Muscle layer of duodenum (tissue), 2 donors: Measurements from ENCODE around the gene GNG7.
"Not testable (repeated sequence)": the region's sequence is repeated elsewhere in the genome, so short reads cannot be mapped to it uniquely, and the experiment has no call there.

Source experiments
- H3K27ac ChIP-seq: one replicate; pipeline ENCODE4 v1.7.0; 2013; ENCODE audit warnings: mild to moderate bottlenecking, low read length
- H3K27me3 ChIP-seq: one replicate; pipeline ENCODE4 v1.7.0; 2013; ENCODE audit warnings: low read depth, mild to moderate bottlenecking, control low read depth, low read length
- H3K36me3 ChIP-seq, 2 donors: one replicate each; pipeline ENCODE4 v1.7.0; 2013; ENCODE audit warnings: low read length in 2 of 2, control low read depth in 1 of 2, mild to moderate bottlenecking in 1 of 2; ENCODE audit not compliant: insufficient read depth in 2 of 2, control insufficient read depth in 1 of 2
- H3K4me1 ChIP-seq, 2 donors: one replicate each; pipeline ENCODE4 v1.7.0; 2013; ENCODE audit warnings: low read length in 2 of 2, mild to moderate bottlenecking in 2 of 2, control low read depth in 1 of 2, moderate library complexity in 1 of 2; ENCODE audit not compliant: insufficient read depth in 2 of 2, control insufficient read depth in 1 of 2
- H3K4me3 ChIP-seq, 2 donors: one replicate each; pipeline ENCODE4 v1.7.0; 2013; ENCODE audit warnings: low read length in 2 of 2, low read depth in 1 of 2, mild to moderate bottlenecking in 1 of 2
- H3K9me3 ChIP-seq, 2 donors: one replicate each; pipeline ENCODE4 v1.7.0; 2013; ENCODE audit warnings: low read length in 2 of 2, control low read depth in 1 of 2, mild to moderate bottlenecking in 1 of 2; ENCODE audit not compliant: control insufficient read depth in 1 of 2
- donor health status: healthy.

Gene GNG7

DNA sequence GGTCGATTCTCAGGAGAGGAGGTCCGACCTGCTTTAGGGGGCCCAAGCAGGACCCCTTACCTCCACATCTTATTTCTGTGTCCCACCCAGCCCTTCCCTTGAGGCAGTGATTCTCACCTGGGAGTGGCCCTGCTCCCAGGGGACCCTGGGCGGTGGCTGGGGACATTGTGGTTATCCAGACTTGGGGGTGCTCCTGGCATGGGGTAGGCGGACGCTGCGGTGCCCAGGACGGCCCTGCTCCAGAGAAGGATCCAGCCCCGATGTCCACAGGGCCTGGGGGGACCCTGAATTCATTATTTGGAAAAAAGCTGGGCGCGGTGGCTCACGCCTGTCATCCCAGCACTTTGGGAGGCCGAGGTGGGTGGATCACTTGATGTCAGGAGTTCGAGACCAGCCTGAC lies 142.1 kb downstream of the GNG7 start:
- Histone ChIP-seq H3K27ac (no peak overlapping the region), H3K4me1 (no peaks in the 10 kb centered on the region), H3K9me3 (no peaks in the 10 kb centered on the region), H3K27me3 (no peaks in the 10 kb centered on the region), H3K4me3 (no peak overlapping the region), H3K36me3 (no peaks in the 10 kb centered on the region)

DNA sequence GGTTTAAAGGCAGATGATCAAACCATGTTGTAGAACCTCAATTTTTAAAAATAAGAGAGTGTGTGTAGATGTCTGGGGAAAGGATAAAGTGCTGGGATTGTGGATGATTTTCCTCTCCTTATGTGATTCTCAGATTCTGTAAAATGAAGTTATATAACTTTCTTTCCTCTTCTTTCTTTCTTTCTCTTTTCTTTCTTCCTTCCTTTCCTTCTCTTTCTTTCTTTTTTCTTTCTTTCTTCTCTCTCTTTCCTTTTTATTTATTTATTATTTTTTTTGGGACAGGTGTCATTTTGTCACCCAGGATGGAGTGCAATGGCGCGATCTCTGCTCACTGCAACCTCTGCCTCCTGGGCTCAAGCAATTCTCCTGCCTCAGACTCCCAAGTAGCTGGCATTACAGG lies 144.0 kb downstream of the GNG7 start:
- Histone ChIP-seq H3K9me3 (no peaks in the 10 kb centered on the region), H3K36me3 (no peaks in the 10 kb centered on the region), H3K4me3 (no peak overlapping the region), H3K4me1 (no peaks in the 10 kb centered on the region), H3K27me3 (no peaks in the 10 kb centered on the region), H3K27ac (no peak overlapping the region)

DNA sequence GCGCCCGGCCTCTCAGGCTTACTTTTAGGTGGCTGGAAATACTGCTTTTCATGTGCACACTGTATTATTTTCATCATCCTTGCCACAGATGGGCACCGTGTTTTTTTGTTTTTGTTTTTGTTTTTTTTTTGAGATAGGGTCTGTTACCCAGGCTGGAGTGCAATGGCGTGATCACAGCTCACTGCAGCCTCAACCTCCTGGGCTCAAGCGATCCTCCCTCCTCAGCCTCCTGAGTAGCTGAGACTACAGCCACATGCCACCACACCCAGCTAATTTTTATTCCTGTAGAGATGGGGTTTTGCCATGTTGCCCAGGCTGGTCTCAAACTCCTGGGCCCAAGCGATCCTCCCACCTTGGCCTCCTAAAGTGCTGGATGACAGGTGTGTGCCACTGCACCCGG lies 144.4 kb downstream of the GNG7 start:
- not testable (repeated sequence) for H3K36me3 ChIP-seq, H3K4me1 ChIP-seq, H3K9me3 ChIP-seq, H3K27ac ChIP-seq, H3K4me3 ChIP-seq, H3K27me3 ChIP-seq

DNA sequence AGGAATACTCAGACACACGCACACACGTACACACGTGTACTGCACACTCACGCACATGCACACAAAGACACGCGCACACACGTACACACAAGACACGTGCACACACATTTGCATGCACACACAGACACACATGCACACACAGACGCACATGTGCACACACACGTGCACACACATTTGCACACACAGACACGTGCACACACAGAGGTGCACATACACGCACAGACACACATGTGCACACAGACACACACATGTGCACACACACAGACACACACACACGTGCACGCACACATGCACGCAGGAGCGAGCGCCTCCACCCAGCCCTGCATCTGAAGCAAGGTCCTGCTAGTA lies 145.4 kb downstream of the GNG7 start:
- Histone ChIP-seq H3K9me3 (no peaks in the 10 kb centered on the region), H3K4me1 (no peaks in the 10 kb centered on the region), H3K27me3 (no peaks in the 10 kb centered on the region), H3K27ac (no peak overlapping the region), H3K4me3 (no peak overlapping the region), H3K36me3 (no peaks in the 10 kb centered on the region)

- Histone ChIP-seq H3K36me3 (no peaks in the 10 kb centered on the region), H3K4me1 (no peaks in the 10 kb centered on the region), H3K4me3 (no peak overlapping the region), H3K27me3 (no peaks in the 10 kb centered on the region), H3K9me3 (no peaks in the 10 kb centered on the region), H3K27ac (no peak overlapping the region)
Measured at GRCh38 chr19:2556221-2557092, 146.0 kb downstream of the GNG7 start.

DNA sequence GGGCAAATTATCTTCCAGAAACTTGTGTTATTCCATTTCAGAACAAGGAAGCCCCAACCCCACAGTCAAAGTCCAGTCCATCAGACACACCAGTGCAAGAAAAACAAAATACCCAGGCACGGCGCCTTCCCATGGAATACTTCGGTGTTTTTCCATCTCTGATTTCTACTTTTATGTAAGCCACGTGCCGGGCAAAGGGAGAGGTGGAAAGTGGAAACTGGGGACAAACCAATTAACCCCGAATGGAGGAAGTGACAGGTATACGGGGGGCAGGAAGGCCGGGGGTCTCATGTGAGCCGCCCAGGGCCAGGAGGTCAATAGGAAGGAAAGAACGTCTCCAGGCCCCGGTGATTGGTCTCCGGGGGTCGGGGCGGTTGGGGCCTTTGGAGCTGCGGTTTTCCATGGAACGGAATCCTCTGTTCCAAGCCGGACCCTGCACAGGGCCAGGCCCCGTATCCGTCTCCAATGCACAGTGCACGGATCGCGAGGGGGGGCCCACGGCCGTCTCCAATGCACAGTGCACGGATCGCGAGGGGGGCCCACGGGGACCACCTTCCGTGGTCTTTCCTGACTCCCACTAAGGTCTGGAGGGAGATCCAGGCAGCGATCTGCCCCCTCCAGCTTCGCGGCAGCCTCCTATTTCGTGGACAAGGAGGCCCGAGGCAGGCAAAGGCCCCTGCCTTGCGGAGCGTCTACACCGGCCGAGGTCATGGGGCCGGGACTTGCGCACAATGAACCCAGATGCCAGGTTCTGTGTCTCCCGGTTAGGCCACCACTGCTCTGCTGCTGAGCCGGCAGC lies 146.9 kb downstream of the GNG7 start:
- Histone ChIP-seq H3K4me1 (no peaks in the 10 kb centered on the region), H3K9me3 (no peaks in the 10 kb centered on the region), H3K27ac (no peak overlapping the region), H3K27me3 (no peaks in the 10 kb centered on the region), H3K36me3 (no peaks in the 10 kb centered on the region), H3K4me3 (no peak overlapping the region)

- H3K4me1 ChIP-seq = no peaks in the 10 kb centered on the region
- H3K27me3 ChIP-seq = no peaks in the 10 kb centered on the region
- no peak overlapping the region for H3K4me3 ChIP-seq
- H3K36me3 ChIP-seq = no peaks in the 10 kb centered on the region
- H3K27ac ChIP-seq = no peak overlapping the region
- no peaks in the 10 kb centered on the region for H3K9me3 ChIP-seq
Measured at GRCh38 chr19:2554856-2555255, 147.6 kb downstream of the GNG7 start.

DNA sequence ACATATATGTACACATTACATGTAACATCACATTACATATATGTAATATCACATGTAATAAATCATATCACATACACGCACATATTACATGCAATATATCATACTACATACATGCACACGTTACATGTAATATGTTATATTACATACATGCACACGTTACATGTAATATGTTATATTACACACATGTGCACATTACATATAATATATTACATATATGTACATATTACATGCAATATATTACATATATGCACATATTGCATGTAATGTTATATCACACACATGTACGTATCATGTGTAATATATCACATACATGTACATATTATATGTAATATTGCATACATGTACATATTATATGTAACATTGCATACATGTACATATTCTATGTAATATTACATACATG lies 149.0 kb downstream of the GNG7 start:
- Histone ChIP-seq H3K4me1 (peaks cover 0 to 4% of the 10 kb centered on the region in 2 donors), H3K27me3 (no peaks in the 10 kb centered on the region), H3K27ac (no peak overlapping the region), H3K9me3 (no peaks in the 10 kb centered on the region), H3K36me3 (no peaks in the 10 kb centered on the region), H3K4me3 (no peak overlapping the region)

DNA sequence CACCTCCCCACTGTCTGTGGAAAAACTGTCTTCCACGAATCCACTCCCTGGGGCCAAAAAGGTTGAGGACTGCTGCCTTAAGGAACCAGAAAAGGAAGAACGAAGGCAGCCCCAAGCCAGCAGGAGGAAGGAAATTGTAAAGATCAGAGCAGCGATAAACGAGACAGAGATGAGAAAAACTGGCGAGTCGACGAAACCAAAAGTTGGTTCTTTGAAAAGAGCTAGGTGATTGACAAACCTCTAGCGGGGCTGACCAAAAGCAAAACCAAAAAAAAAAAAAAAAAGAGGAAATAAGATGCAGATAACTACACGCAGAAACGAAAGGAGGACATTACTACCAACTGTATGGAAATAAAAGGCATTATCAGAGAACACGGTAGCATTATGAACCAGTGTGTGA lies 149.6 kb downstream of the GNG7 start:
- H3K27ac ChIP-seq = peak overlapping the region; percentile 3
- H3K4me1 ChIP-seq = peaks cover 0 to 4% of the 10 kb centered on the region in 2 donors
- H3K4me3 ChIP-seq = no peak overlapping the region
- H3K9me3 ChIP-seq = no peaks in the 10 kb centered on the region
- H3K36me3 ChIP-seq = no peaks in the 10 kb centered on the region
- H3K27me3 ChIP-seq = no peaks in the 10 kb centered on the region

GRCh38 chr19:2551864-2552185 lies 150.7 kb downstream of the GNG7 start:
- Histone ChIP-seq H3K27me3 (no peaks in the 10 kb centered on the region), H3K4me1 (peaks cover 0 to 7% of the 10 kb centered on the region in 2 donors), H3K36me3 (no peaks in the 10 kb centered on the region), H3K4me3 (no peak overlapping the region), H3K27ac (no peak overlapping the region), H3K9me3 (no peaks in the 10 kb centered on the region)

- Histone ChIP-seq H3K36me3 (no peaks in the 10 kb centered on the region), H3K27ac (no peak overlapping the region), H3K4me1 (peaks cover 0 to 11% of the 10 kb centered on the region in 2 donors), H3K9me3 (no peaks in the 10 kb centered on the region), H3K27me3 (no peaks in the 10 kb centered on the region), H3K4me3 (no peak overlapping the region)
Measured at GRCh38 chr19:2551172-2551863, 151.2 kb downstream of the GNG7 start.
